ENCODE measurements around the gene P2RX3.

Gene P2RX3

GRCh38 chr11:57310091-57310490, 28.1 kb upstream of the P2RX3 start:
- no peak for DNase-seq

GRCh38 chr11:57310630-57311086, 27.5 kb upstream of the P2RX3 start:
- no peak for DNase-seq

GRCh38 chr11:57311109-57311936, 26.8 kb upstream of the P2RX3 start:
- DNase-seq = peak; percentile 92

GRCh38 chr11:57312511-57313021, 25.6 kb upstream of the P2RX3 start:
- DNase-seq = no peak

GRCh38 chr11:57313071-57313787, 24.9 kb upstream of the P2RX3 start:
- DNase-seq = no peak

- DNase-seq = no peak
Observed at GRCh38 chr11:57313788-57314135, 24.4 kb upstream of the P2RX3 start.

- DNase-seq = no peak
Observed at GRCh38 chr11:57314221-57314973, 23.8 kb upstream of the P2RX3 start.

GRCh38 chr11:57315491-57315890, 22.7 kb upstream of the P2RX3 start:
- DNase-seq = no peak

- no peak for DNase-seq
Observed at GRCh38 chr11:57316017-57316416, 22.1 kb upstream of the P2RX3 start.

- peak; percentile 73 for DNase-seq
Observed at GRCh38 chr11:57318178-57318577, 20.0 kb upstream of the P2RX3 start.

- DNase-seq = no peak
Observed at GRCh38 chr11:57320067-57320718, 18.0 kb upstream of the P2RX3 start.

GRCh38 chr11:57320719-57321387, 17.3 kb upstream of the P2RX3 start:
- no peak for DNase-seq

- DNase-seq = no peak
Observed at GRCh38 chr11:57321388-57322255, 16.5 kb upstream of the P2RX3 start.

- DNase-seq = peak; percentile 95
Observed at GRCh38 chr11:57322256-57323166, 15.6 kb upstream of the P2RX3 start.

- no peak for DNase-seq
Observed at GRCh38 chr11:57323167-57323854, 14.8 kb upstream of the P2RX3 start.

GRCh38 chr11:57323855-57324153, 14.3 kb upstream of the P2RX3 start:
- DNase-seq = peak; percentile 46

- DNase-seq = peak; percentile 84
Observed at GRCh38 chr11:57324154-57324885, 13.8 kb upstream of the P2RX3 start.

GRCh38 chr11:57324886-57325734, 13.0 kb upstream of the P2RX3 start, which contains the start of gene TNKS1BP1:
Gene TNKS1BP1, minus strand, starts transcription at chr11:57324952. Its CDS starts 3,067 bp downstream, at chr11:57321885.
- DNase-seq = peak; percentile 98

All from femur (tissue), 1 donor.